Left cardiac atrium (tissue), 4 donors: ENCODE measurements around the gene TSHZ2. TPM values are rescaled to one million over a fixed set of nuclear protein-coding genes. Genes with fewer than 3 reads are reported as not detected.
A peak's percentile ranks its signal among the peaks of the same experiment; 100 is the strongest.

Experiments
- ATAC-seq, 2 donors: fragments of 200-7000 bp; cut with Tn5 transposase; one replicate each; pipeline ENCODE4 v1.9.1; 2020; ENCODE audit warnings: mild to moderate bottlenecking in 2 of 2, moderate library complexity in 2 of 2
- DNase-seq: peaks from one replicate; pipeline ENCODE4 v3.0.0-alpha.2; 2020
- intact Hi-C, 2 donors: fragments of 100-400 bp; cut with DNase I; formaldehyde crosslinking; loops; one replicate each; pipeline versions ENCODE4 v1.14.1 to v1.15.1; 2022 to 2023
- total RNA-seq, 2 donors: library from RNA; stranded (reverse); fragmentation: NEBNext Ultra II Directional; extraction: Animal tissue kit (Norgen Biotek cat#: 25700); gene quantifications; one replicate each; pipeline ENCODE4 v1.2.1, GENCODE V29; 2021
- donor health status: DM: no; HTN: yes; CAD: no.
- donor health status: DM: no; HTN: yes; CAD: no; lungs with severe emphysema.
- donor health status: DM: yes; HTN: yes; CAD: no.
- donor health status: Dilated cardiomyopathy.

Gene TSHZ2
- total RNA-seq, 2 donors from 2014 or later, result 12.0 to 12.6 TPM

DNA sequence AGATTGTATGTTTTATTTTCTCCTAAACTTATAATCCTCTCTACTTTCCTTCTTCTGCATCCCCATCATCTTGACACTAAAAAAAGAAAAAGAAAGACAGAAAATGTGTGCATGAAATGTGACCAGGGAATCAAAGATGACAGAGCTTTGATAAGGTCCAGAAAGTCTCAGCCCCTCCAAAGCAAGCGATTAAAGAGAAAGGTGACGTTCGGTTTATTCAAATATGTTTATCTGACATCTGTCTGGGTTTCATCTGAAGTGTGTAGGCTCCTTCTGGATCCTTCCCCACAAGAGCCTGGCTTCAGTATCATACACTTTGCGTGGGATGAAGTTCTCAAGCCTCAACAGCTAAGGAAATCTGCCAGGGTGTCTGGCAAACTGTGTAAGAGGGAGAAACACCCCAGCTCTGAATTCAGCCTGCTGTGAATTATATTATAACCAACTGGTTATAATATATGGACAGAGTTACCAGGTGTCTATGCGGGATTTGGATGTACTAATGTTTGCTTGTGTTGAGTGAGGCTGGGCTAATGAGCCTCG, 358.5 kb downstream of the TSHZ2 start:
- ATAC-seq, result peak in 1 of 2 donors; percentile 27
- DNase-seq, result no peak
- intact Hi-C loops, result no loop called here

DNA sequence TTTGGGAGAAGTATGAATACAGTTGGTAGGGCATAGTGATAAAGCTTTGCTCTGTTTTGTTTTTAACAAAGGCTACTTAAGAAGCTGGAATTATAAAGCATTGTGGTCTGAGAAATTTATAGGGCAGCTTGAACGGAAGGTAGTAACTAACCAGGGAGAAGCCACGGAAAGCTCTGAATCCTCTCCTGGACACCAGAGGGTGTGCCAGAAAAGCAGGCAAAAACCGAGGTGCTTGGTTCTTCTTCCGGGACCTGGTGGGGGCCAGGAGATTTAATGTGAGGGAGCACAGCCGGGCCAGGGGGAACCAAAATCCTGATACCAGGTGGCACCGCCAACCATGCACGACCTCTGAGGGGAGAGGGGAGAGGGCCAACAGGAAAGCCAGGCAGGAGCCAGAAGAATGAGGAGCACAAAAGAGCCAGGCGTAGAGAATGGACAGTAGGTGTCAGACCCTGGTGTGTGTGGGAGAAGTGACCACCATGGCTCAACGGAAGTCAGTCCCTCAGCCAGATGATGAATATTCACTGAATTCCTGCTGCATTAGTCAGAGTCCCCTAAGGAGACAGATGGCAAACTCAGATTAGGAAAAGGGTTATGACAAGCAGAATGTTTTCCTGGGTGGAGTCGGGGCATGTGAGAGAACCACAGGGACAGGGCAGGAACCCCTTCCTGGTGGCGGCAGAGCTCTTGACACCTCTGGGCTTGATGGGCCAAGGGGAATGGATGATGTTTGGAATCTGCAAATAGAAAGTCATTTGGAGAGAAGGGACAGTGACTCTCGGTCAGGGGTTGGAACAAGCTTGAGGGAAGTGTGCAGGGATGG, 359.2 kb downstream of the TSHZ2 start:
- no peak for DNase-seq
- intact Hi-C loops, result no loop called here
- ATAC-seq, result peak in 1 of 2 donors; percentile 64

DNA sequence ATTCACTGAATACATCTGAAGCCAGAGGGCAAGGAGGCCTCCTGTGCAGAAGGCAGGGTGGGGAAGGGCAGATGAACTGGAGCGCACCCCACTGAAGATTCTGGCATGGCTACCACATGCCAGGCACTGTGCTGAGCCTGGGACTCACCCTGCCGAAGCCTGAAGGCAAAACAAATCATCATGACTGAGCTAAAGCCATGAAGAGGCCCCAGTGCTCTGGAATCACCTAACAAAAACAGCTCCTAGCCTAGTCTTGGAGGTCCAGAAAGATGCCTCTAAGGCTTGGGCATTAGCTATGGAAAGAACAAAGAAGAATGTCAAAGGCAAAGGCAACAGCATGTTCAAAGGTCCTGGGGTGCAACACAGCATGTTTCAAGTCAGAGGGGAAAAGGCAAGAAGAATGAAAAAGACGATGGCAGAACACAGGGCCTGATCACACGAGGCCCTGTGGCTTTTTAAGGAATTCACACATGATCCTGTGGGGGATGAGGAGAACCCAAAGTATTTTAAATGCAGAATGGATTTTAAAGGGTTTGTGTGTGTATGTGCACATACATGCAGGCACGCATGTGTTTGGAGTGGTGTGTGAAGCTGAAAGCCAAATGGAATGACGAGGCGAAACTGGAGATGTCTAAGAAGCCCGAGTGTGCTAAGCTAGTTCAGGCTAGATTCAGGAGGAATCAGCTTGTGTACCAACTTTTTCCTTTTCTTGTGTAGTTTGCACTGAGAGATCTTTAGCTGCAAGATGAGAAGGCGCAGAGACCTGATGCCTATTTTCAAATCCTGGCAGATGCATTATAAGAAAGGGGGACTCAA, 360.1 kb downstream of the TSHZ2 start:
- ATAC-seq (no peak), DNase-seq (no peak)
- intact Hi-C loops, result no loop called here

DNA sequence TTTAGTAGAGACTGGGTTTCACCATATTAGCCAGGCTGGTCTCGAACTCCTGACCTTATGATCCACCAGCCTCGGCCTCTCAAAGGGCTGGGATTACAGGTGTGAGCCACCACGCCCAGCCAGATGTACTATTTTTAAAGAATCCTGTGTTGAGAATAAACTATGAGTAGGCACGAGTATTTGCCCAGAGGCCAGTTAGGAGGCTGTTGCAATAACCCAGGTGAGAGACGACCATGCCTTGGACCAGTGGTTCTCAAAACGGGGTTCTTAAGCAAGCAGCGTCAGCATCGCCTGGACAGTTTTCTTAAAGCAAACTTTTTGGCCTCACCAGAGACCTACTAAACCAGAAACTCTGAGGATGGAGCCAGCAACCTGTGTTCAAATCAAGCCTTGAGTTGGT, 362.7 kb downstream of the TSHZ2 start:
- intact Hi-C loops, result no loop called here

DNA sequence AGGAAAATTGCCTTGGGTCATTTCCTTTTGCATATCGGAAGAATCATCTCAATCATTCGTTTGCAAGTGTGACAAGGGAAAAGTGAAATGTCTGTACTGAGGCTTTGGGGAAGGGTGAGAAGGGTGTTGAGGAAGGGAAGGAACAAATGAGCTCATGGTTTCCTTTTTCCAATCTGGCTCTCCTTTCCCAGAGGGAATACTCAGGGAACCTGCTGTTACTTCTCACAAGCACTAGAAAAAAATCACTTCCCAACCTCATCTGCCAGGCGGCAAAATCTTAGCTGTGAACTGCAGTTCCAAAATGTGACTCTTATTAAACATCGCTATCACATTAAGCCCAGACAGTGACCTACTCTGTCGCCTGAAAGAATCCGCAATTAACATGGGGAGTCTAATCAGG, 363.4 kb downstream of the TSHZ2 start:
- ATAC-seq (no peak), DNase-seq (no peak)
- intact Hi-C loops, result no loop called here

More for the DNA sequence above, 362.7 kb downstream of the TSHZ2 start:
- DNase-seq (no peak), ATAC-seq (no peak)

DNA sequence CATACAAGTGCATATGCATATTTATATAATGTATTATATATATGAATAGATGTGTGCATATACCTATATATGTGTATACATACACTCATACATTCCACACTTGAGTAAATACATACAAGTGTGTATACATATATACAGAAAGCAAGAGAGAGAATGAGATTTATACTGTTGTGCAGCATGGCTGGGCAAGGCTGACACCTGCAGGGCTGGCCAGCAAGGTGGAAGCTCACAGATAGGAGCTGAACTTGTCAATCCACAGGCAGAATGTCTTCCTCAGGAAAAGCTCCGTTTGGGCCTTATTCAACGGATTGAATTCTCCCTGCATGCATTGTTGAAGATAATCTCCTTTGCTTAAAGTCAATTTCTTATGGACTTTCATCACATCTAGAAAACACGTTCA, 364.7 kb downstream of the TSHZ2 start:
- ATAC-seq (no peak), DNase-seq (no peak)
- intact Hi-C loops, result no loop called here

DNA sequence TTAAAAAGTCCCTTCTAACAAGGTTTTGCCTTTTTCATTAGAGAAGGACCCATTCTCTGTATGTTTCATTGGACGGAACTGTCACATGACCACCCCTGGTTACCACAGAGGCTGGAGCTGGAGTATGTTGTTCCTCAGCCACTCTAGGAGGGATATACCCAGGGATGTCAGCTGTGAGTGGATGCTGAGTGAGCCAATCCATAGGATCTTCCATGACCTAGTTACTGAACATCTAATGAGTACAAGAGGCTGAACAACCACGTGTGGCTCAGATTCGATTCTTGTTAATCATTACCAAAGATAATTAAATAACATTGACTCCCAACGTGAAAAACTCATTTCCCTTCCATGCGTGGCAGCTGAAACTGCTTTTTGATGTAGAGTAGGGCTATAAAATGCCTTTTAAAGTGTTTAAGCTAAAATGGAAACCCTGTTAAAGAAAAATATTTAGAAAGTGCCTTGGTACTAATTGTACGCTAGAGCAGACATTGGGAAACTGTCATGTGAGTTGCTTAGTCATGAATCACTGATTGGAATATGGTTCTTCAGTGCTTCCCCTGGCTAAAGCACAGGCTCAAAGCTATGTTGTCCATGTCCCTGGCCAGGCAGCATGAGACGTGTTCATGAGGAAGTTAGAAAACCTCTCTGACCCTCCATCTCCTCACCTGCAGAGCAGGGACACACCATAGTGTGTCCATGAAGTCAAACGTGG, 365.4 kb downstream of the TSHZ2 start:
- ATAC-seq, result no peak
- intact Hi-C loops, result no loop called here
- DNase-seq, result no peak

DNA sequence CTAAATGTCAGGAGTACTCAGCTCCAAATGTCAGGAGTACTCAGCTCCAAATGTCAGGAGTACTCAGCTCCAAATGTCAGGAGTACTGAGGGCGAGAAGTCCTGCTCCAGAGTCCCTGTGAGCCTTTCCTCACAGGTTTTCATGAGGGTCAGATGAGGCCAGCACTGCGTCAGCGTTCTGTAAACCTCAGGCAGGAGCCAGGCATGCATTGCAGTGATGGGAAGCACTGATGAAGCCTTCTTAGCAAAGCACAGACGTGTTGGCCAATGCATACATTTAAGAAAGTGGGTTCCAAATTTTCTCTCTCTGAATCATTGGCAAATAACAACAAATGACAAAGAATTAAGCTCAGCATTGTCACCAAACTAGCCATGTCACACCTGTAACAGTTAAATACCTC, 366.6 kb downstream of the TSHZ2 start:
- no peak for DNase-seq
- ATAC-seq, result no peak
- intact Hi-C loops, result no loop called here

DNA sequence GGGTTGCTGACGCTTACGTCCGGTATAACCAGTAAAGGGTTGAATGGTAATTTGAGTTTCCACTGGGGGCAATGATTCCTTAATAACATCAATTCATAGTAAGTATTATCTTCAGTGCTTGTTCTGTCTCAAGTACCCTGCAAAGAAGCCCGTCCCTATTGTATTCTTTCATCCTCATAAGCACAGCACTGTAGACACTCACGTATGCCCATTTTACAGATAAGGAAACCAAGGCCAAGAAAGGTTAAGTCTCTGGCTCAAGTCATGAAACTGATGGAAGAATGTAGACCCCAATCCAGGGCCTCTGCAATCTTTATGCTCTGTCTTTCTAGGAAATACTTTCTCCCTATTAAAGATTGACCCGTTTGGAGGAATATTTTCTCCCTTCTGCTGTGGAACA, 370.3 kb downstream of the TSHZ2 start:
- DNase-seq (no peak), ATAC-seq (no peak)
- intact Hi-C loops, result no loop called here

DNA sequence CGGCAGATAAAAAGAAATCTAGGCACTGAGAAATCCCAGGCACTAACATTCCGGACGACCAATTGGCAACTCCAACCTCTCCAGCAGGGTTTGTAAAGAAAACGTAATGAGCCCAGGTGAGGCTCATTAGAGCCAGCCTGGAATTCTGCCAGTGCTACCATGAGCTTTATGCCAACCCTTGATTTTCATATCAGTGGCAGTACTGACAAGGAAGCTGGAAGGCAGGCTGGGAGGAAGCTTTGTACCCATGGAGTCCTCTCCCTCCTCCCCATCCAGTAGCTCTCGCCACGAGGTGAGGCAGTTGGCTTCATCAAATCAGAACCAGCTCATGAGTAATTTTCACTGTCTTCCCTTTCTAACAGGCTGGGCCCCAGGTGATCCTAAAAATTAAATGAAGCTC, 371.3 kb downstream of the TSHZ2 start:
- ATAC-seq (no peak), DNase-seq (no peak)
- intact Hi-C loops, result no loop called here

DNA sequence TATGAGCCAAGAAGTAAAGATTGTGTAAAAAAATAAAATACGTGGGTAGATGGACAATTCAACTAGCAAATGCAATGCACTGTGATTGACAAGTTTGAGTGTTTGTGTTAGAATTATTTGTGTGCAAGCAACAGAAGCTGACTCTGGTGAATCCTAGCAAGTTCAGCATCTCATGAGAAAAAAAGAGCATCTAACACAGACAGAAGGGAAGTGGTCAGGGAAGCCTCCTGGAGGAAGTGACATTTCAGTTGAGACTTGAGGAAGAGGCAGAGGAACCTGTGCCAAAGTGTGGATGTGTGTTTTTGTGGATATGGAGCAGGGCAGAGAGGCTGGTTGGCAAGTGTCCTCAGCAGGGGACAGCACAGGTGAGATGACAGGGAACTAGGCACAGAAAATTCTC, 372.7 kb downstream of the TSHZ2 start:
- intact Hi-C loops, result no loop called here
- DNase-seq (no peak), ATAC-seq (no peak)

DNA sequence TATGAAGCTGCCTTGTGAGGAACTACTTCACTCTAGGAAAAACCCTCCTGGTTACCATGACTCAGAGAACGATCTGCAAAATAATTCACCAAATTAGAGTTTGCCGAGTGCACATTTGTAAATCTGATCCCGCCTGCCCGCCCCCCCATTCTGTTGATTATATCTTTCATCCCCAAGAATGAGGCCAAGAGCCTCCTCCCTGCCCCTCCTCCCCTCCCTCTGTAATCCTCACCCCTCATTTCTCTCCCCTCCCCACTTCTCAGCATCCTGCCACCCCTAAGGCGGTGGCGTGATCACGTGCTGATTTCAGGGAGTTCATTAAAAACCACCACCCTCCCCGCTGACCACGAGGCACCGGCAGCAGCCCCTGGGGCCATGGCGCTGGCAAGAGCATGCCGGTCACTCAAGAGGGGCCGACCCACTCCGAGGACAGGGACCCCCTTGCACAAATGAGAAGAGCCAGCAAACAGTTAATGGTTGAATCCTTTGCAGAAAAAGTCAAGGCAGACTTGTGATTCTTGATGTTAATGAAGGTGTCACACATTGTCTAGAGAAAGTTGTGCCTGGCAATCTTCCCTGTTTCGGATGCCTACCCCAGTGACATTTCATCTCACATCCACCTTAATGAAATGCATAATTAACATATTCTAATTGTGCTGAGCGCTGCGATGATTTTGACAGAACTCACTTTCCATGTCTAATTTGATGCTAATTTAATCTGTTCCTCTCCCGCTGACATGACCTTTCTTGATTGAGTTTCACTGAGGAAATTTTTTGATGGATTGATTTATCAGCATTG, 373.6 kb downstream of the TSHZ2 start:
- DNase-seq (no peak), ATAC-seq (no peak)
- intact Hi-C loops, result no loop called here

DNA sequence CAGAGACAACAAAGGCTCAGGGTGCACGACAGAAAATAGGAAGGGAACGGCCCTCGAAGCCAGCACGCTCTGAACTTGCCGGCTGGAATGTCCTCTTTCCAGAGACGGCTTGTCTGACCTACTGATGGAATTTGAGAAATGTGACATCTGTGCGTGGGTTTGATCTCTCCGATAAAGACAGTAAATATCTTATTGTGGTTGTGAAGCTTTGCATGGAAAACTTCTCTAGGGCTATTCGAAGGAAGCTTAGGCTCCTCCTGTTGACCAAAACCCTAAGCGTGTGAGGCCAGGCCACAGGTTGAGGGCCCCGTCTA, 374.1 kb downstream of the TSHZ2 start:
- no peak for DNase-seq
- no peak for ATAC-seq
- intact Hi-C loops, result no loop called here

DNA sequence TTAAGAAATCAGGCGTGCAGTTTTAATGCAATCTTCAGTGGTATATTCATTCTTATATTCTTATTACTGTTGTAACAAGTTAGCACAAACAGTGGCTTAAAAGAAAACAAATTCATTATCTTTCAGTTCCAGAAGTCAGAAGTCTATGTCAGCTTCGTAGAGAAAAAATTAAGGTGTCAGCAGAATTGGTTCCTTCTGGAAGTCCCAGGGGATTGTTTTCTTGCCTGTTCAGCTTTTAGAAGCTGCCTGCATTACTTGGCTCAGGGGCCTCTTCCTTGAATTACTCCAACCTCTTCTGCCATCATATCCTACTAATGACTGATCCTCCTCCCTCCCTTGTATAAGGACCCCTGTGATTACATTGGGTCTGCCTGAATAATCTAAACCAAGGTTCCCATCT, 377.6 kb downstream of the TSHZ2 start:
- intact Hi-C loops, result no loop called here
- DNase-seq (no peak), ATAC-seq (no peak)

DNA sequence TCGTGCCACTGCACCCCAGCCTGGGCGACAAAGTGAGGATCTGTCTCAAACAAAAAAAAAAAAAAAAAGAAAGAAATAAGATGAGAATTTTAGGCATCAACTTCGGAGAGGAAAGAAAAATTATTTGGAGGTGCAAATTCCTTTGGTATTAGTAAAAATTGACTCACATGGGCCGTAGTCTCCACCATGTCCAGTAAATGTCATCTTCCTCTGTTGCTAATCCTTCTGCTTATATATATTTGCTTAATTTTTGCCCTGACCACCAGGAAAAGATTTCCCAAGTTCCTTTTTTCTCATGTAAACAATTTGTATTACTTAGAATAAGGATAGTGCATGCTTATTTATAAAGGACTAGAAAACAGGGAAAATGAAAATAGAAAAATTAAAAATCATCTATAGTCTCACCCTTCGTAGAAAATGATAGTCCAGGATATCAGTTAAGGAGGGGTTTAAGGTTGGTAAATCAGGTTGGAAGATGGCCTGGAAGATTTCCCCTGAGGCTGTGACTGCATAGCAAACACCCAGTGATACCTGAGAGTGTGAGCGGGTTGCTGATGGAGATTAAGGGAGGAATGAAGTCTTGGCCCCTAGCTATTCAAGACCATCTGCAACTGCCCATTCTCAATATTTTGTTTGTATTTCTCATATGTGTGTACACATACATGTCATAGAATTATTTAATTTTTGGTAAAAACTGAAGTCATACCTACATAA, 380.7 kb downstream of the TSHZ2 start:
- intact Hi-C loops, result no loop called here
- ATAC-seq, result no peak
- no peak for DNase-seq

DNA sequence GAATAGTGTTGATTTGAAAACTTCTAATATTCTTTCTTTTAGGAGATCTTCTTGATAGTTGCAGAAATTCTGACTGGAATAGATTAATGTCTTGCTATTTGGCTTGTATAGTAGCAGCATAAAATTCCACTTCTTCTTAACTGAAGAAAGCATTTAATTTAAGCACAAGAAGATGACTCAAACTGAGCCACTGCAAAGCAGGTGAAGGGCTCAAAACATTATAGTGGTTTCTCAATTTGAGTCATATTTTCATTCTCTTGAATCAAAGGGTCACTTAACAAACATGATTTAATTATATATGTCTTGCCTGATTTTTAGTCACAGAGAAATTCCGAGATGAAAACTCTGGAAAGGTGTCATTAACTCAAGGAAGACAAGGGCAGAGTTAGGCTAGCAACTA, 382.2 kb downstream of the TSHZ2 start:
- intact Hi-C loops, result no loop called here
- ATAC-seq, result no peak

DNA sequence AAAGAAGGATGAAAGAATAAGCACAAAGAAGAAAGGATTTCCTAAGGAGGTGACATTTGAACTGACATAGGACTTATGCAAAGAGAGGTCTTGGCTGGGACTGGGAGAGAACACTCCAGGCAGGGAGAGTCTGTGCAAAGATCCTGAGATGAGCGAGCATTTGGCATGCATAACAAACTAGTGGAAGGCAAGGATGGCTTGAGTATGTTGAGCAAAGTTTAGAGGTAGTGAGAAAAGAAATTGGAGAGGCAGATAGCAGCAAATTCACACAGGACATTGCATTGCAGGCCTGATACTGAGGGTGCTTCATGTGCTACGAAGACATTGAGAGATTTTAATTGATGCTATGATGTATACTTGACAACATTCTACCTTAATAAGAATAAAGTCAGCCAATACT, 383.6 kb downstream of the TSHZ2 start:
- intact Hi-C loops, result no loop called here
- DNase-seq (no peak), ATAC-seq (no peak)

More for the DNA sequence above, 382.2 kb downstream of the TSHZ2 start:
- no peak for DNase-seq

DNA sequence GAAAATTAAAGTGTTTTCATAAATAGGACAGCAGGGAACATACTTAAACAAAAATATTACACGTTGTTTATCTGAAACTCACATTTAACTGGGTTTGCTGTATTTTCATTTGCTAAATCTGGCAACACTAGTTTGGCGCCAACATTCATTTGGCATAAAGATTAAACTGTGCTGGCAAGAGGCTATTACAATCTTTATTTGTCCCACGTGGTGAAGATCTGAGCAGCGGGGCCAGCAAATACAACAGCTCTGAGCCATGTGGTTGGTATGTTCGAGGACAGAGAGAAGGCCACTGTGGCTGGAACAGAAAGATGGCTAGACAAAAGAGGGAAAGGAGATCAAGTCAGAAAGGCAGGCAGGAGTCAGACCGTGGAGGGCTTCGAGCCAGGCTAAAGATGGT, 387.3 kb downstream of the TSHZ2 start:
- ATAC-seq, result no peak
- intact Hi-C loops, result no loop called here
- no peak for DNase-seq

DNA sequence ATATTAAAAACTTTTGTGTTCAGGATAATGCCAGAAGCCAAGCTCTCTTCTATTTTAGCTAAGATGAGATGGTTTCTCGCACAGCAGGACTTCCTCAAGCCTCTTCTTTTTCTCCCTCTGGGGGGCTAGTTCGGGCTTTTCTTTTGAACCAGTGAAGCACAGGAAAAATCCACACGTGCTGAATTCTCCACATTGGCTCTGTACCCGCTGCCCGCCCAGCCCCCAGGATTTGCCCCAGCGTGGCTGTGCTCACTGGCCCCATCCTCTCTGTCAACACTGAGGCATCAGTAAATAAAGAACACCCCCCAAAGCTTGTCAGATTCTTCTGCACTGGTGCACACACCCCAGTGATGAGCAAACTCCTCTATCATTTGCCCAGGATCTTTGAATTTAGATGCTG, 388.7 kb downstream of the TSHZ2 start:
- intact Hi-C loops, result no loop called here

More for the DNA sequence above, 388.7 kb downstream of the TSHZ2 start:
- ATAC-seq (no peak), DNase-seq (no peak)
